Globus pallidus (tissue), 1 donor: ENCODE data around the gene FZD7.

ENCODE experiments used
- DNase-seq: peaks from one replicate; pipeline ENCODE4 v3.0.0-alpha.2; 2015; ENCODE audit warnings: low spot score

FZD7 gene

DNA sequence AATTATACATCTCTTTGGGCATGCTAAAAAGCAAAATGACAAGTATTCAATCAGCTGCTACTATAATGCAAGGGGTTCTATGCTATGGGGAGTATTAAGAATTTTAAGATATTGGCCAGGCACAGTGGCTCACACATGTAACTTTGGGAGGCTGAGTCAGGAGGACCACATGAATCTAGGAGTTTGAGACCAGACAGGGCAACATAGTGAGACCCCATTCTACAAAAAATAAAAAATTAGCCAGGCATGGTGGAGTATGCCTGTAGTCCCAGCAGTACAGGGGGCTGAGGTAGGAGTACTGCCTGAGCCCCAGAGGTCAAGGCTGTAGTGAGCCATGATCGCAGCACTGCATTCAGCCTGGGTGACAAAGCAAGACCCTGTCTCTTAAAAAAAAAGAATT, 33.9 kb downstream of the FZD7 start:
- no peak for DNase-seq

DNA sequence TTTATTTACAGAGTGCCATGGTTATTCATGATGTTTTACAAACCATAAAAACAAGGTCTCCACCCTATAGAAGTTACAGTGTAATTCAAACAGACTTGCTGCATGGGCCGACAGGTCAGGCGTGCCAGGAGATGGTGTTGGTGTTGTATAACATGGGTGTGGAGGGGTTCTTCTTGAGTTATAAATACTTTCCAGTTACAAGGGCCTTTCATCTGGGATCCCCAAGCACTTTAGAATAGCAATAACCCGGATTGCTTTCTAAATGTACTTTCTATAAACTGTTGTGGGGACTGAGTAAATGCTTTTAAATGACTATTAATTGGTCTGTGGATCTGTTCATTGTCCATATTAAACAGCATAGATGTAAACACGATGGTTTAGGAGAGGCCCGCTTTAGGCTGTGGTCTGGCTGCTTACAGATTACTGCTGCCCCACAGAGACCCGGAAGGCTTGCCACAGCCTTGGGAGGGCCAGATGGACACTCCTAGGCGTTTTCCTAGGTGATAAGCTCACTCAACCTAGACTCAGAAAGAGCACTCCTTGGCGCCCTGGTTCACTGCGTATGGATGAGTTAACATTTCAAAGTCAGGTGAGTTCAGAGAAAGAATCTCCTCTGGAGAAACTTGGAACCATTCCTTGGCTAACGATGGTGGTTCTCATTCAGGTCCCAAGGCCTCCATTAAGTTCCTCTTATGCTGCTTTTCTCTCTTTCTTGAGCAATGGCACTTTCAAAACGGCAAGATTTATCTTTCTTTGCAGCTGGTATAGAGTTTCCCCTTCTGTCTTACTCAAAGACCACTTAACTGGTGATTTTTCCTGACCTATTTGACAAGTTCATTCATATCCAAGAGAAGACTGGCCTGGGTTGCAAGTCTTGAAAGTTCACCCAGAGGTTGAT, 35.8 kb downstream of the FZD7 start:
- no peak for DNase-seq

DNA sequence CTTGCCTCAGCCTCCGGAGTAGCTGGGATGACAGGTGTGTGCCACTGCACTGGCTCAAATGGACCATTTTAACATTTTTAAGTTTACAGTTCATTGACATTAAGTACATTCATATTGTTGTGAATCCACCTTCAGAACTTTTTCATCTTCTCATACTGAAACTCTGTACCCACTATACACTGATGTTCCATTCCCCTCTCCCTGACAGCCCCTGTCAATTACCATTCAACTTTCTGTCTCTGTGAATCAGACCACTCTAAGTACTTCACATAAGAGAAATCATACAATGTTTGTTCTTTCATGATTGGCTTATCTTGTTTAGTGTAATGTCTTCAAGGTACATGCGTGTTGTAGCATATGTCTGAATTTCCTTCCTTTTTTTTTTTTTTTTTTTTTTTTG, 37.5 kb downstream of the FZD7 start:
- DNase-seq = no peak

DNA sequence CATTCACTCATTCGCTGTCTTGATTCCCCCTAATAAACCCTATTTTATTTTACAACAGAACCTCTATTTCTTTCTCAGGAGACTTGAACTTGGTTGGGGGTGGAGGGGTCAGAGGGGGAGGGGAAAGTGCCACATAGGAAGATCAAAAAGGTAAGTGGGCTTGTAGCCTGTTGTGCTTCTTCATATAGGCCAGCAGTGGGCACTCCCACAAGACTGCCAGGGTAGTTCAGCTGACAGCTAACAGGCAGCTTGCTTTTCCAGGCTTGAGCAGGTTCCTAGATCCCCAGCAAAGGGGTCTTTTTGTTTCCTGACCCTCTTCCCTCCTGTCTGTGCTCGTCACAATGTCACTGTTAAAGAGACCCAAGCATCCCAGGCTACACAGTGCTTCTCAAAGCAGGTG, 38.6 kb downstream of the FZD7 start:
- no peak for DNase-seq

DNA sequence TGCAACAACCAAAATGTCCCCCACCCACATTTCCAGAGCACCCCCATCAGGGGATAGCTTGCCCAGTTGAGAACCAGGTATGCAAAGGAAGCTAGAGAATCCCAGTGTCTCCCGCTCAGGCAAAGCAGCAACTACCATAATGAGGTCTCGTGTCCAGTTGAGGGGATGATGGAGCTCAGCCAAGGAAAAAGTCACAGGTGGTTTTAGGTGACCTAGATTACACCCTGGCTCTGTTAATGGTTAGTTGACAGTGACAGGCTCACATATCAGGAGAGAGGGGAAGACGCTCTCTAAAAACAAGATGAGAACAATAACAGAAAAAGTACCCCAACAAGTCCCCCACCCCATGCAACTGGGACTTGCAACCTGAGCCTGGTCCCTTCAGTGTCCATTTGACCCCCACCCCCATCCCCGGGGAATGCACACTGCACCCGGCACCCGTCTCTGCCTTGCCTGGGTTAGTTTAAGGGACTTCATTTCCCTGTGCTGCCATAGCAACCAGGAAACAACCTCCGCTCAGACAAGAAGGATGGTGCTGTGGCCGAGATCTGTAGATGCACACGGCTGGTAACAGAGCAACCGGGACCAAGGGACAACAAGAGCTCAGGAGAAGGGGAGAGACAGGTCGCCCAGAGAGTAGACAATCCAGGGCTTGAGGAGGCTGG, 39.2 kb downstream of the FZD7 start, which contains the start of gene KIAA2012:
Gene KIAA2012, plus strand, starts transcription at position 519 of the 665 bp plus-strand sequence. CDS start 373 bp downstream, outside the sequence.
- no peak for DNase-seq

DNA sequence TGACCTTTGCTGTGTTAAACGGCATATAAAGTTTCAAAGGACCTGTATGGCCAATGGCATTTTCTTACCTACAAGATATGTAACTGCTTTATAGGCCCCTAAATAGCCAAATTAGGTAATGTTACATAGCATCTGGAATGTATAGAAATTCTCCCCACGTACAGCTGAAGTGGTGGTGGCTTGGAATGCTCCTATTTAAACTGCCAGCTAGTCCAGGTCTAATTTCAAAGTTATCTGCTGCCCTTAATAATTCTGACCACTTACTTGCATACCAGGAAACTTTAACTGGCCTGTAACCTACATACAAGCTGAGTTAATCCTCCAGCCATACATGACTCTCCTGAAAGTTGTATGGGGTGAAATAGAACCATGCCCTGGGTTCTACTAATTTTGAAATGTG, 40.7 kb downstream of the FZD7 start:
- DNase-seq = no peak

DNA sequence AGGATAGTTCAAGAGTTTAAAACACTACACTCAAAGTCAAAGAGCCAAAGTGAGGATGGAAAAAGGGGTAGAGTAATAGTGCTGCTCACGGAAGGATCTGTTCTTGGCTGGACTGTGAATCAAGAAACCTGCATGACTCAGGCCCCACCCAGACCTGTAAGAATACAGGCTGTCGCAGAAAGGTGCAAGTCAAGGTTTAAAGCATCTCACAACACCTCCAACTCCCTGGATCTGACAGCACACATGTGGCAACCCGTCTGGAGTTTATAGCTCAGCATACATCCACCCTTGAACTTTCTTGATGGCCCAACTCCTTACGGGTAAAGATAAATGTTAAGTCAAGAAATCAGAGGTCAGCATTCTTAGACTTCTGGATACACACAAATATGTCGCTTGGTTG, 45.7 kb downstream of the FZD7 start:
- no peak for DNase-seq

DNA sequence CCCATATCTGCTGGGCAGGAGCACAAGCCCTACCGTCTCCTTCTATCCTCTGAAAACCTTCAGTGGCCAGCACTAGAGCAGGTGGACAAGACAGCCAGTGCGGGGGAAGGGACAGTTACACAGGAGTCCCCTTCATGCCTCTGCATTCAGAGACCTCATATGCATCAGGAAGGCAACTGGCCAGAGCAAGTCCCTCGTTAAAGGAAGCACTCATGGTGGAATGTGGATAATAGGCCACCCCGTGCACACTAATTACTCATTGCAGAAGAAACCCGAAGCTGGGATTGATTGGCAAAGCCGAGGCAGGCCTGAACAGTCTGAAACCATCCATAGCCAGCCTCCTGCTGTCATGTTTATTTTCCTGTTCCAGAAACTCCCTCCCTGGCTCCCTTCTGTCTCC, 50.6 kb downstream of the FZD7 start:
- DNase-seq = no peak
